GM12875 (cell line): ENCODE results near the gene RXFP4.

Source experiments
- H3K4me3 ChIP-seq: one replicate; pipeline ENCODE4 v1.5.1; 2011; ENCODE audit warnings: low read depth, low read length, control low read depth
- TF ChIP-seq, protein P1 (sequence below): IDR thresholded peaks from 2 replicates; pipeline ENCODE4 v1.5.1; 2011; ENCODE audit warnings: low read depth, mild to moderate bottlenecking, control low read depth, inconsistent platforms, low read length, moderate library complexity, borderline replicate concordance; ENCODE audit not compliant: insufficient read depth

RXFP4 gene

DNA sequence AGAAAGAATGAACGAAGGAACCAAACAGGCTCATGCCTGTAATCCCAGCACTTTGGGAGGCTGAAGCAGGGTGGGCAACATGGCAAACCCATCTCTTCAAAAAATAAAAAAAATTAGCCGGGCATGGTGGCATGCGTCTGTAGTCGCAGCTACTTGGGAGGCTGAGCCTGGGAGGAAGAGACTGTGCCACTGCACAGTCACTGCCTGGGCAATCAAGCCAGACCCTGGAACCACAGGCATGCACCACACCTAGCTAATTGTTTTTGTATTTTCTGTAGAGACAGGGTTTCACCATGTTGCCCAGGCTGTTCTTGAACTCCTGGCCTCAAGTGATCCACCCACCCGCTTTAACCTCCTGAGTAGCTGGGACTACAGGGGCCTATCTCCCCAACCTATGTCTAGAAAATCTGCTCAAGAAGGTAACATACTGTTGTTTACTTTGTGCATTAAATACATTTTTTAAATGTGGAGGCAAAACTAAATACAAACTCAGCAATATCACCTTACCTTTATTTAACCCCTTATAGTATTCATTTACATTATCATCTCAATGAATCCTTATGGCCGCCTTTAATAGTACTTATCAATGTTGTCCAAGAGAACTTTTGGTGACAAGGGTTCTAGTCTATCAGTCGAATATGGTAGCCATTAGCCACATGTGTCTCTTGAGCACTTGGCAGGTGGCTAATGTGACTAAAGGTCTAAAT is 10.0 kb upstream of the RXFP4 start:
- no peak overlapping the region for H3K4me3 ChIP-seq
- TF ChIP-seq, protein P1, sequence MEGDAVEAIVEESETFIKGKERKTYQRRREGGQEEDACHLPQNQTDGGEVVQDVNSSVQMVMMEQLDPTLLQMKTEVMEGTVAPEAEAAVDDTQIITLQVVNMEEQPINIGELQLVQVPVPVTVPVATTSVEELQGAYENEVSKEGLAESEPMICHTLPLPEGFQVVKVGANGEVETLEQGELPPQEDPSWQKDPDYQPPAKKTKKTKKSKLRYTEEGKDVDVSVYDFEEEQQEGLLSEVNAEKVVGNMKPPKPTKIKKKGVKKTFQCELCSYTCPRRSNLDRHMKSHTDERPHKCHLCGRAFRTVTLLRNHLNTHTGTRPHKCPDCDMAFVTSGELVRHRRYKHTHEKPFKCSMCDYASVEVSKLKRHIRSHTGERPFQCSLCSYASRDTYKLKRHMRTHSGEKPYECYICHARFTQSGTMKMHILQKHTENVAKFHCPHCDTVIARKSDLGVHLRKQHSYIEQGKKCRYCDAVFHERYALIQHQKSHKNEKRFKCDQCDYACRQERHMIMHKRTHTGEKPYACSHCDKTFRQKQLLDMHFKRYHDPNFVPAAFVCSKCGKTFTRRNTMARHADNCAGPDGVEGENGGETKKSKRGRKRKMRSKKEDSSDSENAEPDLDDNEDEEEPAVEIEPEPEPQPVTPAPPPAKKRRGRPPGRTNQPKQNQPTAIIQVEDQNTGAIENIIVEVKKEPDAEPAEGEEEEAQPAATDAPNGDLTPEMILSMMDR: no peak

DNA sequence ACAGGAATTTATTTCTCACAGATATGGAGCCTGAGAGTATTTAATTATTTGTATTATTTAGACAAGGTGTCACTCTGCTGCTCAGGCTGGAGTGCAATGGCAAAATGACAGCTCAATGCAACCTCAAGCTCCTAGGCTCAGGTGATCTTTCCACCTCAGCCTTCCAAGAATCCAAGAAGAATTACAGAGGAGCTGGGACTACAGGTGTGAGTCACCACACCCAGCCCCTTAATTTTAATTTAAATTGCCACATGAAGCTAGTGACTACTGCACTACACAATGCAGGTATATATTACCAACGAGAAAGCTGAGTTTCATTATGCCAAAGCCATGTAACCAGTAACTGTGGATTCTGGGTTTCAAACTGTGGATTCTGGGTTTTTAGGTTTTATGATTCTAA is 9.4 kb upstream of the RXFP4 start:
- TF ChIP-seq, protein P1: no peak
- no peak overlapping the region for H3K4me3 ChIP-seq

DNA sequence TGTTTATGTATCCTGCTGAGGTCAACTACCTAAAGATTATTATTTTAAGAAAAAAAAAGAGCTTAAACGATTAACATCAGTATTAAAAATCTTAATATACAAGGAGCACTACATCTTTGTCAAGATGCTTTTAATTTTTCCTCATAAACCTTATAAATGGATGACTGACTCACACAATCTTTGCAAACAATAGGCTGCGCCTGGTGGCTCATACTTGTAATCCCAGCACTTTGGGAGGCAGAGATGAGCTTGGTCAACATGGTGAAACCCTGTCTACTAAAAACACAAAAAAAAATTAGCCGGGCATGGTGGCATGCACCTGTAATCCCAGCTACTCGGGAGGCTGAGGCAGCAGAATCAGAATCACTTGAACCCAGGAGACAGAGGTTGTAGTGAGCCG is 9.0 kb upstream of the RXFP4 start:
- H3K4me3 ChIP-seq: no peak overlapping the region
- TF ChIP-seq, protein P1: no peak

DNA sequence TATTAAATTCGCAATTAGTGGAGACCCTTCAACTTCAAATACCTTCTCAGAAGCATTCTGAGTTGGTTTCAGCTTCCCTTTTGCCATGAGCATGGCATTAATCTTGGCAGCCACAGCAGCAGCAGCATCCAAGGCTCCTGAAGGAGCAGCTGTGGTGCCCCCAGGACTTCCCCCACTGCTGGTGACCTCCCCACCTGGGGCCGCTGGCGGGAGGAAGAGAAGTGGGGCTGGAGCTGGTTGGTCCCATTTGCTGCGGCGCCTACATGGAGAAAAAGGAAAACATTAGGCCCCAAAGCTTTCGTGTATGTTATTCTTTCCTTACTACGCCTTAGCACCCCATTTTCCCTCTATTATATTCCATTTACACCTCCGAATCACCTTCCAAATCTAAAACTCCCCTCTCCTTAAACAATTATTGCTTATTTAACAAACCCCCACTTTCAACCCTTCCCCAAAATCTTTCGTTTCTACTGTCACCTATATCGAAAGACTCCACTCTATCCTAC is 7.8 kb upstream of the RXFP4 start:
- TF ChIP-seq, protein P1: no peak
- peak overlapping the region; percentile 97 for H3K4me3 ChIP-seq

DNA sequence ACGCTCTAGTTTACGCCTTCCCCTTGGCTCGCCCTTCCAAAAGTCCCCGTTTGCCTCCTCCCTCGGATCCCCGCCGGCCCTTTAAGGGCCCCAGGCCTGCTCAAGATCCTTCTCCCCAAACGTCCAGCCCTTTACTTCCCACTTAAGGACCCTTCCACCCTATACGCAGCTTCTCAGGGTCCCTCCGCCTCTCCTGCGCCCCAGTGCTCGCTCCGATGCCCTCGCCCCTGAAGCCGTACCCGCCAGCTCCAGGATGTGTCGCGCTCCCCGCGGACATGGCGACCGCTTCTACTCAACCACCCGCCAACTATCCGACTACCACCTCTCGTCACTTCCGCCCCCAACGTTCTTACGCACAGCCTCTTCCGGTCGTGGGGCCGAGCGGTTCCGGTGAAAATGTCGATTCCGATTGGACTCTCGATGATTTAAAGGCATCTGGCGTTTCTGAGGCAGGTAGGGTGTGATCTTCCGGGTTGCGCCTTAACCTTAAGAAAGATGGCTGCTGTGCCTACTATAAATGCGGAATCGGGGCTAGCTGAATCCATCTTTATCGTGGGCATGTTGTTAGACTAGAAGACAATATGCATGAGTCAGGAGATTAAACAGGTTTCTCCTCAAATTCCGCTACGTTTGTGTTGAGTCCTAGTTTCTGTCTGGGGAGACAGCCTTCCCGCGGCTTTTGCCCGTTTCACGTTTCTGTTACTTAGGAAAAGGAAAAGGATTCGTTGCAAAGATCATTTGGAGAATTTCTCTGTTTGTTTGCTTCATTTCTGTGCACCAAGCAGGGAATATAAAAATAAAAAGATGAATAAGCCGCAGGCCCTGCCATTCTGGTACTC is 7.1 kb upstream of the RXFP4 start, which contains the start of gene KHDC4:
Gene KHDC4 (minus strand): TSS at position 317 of the 839 bp plus-strand sequence. CDS start 40 bp downstream, at position 277.
- peak within 1 kb of the TSS; percentile 97 for H3K4me3 ChIP-seq
- TF ChIP-seq, protein P1: peak; percentile 18; the same call in 1 of the 2 replicates

DNA sequence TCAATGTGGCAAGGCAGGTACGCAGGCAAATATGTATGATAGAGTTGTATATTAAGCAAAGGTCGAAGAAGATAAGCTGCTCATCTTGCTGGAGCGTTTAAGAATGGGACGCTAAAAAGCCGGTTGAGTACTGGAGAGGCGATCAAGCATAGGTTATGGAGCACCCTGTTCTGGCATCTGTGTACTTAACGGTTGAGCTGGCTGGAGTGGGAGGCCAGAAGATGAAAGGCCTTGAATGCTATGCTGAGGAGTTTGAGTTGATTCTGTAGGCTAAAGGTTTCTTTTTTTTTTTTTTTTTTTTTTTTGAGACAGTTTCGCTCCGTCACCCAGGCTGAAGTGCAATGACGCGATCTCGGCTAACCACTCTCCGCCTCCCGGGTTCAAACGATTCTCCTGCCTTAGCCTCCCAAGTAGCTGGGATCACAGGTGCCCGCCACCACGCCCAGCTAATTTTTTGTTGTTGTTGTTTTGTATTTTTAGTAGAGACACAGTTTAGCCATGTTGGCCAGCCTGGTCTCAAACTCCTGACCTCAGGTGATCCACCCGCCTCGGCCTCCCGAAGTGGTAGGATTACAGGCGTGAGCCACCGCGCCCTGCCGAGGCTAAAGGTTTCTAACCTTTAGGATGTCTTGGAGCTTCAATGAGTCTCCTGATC is 6.4 kb upstream of the RXFP4 start:
- peak overlapping the region; percentile 97 for H3K4me3 ChIP-seq
- TF ChIP-seq, protein P1: no peak
